GM10266 (cell line): Measurements from ENCODE around the gene TANK.

Experiments
- DNase-seq: peaks from one replicate; pipeline ENCODE4 v3.0.0; 2012; ENCODE audit errors: extremely low spot score
- TF ChIP-seq, protein P1 (sequence below): IDR thresholded peaks from 2 replicates; pipeline ENCODE4 v1.5.1; 2012; ENCODE audit warnings: mild to moderate bottlenecking, low read depth; ENCODE audit not compliant: control insufficient read depth, insufficient read depth; ENCODE audit errors: missing control alignments

The TANK gene, protein sequence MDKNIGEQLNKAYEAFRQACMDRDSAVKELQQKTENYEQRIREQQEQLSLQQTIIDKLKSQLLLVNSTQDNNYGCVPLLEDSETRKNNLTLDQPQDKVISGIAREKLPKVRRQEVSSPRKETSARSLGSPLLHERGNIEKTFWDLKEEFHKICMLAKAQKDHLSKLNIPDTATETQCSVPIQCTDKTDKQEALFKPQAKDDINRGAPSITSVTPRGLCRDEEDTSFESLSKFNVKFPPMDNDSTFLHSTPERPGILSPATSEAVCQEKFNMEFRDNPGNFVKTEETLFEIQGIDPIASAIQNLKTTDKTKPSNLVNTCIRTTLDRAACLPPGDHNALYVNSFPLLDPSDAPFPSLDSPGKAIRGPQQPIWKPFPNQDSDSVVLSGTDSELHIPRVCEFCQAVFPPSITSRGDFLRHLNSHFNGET

DNA sequence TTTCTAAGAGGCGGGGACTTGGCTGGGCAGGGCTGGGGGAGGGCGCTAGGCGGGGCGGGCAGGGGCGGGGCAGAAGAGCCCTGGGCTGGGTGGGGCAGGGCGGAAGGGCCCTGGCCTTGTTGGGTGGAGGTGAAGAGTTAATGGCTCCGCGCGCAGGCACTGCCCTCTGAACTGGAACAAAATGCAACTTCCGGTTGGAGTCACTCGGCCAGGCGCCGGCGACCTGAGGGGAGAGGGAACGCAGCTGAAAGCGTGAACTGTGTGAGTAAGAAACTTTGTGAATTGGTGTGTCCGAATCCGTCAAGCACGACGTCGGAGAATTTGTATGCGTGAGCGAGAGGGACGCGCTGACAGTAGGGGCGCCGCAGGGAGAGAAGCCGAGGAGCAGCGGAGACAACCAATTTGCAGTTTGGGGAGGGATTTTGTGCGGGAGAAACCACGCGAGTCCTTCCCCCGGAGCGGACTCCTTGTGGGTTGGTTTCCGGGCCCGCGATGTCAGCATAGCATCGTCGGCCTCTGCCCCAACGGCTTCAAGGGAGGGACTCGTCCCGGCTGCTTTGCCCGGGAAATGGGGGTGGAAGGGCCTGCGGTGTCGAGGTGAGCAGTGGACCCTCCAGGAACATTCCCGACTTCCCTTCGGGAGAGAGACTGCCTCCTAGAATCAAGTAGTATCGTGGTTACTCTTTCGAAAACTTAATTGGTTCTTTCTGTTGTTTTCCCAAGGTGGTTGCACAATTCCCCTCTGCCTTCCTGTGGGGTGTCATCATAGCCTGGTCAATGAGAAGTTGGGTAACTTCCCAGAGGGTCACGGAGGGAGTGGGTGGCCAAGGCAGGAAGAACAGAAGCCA lies at the start of gene TANK:
TSS of gene TANK (plus strand) at position 203 of the 848 bp plus-strand sequence. CDS start 19,235 bp downstream, outside the sequence.
- TF ChIP-seq, protein P1, sequence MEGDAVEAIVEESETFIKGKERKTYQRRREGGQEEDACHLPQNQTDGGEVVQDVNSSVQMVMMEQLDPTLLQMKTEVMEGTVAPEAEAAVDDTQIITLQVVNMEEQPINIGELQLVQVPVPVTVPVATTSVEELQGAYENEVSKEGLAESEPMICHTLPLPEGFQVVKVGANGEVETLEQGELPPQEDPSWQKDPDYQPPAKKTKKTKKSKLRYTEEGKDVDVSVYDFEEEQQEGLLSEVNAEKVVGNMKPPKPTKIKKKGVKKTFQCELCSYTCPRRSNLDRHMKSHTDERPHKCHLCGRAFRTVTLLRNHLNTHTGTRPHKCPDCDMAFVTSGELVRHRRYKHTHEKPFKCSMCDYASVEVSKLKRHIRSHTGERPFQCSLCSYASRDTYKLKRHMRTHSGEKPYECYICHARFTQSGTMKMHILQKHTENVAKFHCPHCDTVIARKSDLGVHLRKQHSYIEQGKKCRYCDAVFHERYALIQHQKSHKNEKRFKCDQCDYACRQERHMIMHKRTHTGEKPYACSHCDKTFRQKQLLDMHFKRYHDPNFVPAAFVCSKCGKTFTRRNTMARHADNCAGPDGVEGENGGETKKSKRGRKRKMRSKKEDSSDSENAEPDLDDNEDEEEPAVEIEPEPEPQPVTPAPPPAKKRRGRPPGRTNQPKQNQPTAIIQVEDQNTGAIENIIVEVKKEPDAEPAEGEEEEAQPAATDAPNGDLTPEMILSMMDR, result no peak
- DNase-seq, result peak; percentile 85

DNA sequence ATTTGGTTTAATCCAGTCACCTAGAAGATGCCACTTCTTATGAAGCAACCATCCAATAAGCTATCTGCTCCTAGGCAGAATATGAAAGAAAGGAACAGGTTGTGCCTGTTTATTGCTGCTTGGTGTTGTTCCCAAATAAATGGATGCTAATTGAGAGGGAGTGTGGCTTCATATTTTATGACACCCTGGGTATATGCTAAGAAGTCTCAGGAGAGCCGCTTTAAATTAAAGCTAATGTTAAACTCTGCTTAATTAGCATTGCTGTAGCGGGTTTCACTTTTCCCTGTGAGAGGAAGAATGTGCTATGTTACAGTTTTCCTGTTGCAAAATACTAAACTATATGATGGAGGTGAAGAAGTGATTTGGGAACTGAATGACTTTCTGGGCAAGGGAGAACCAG lies 48.7 kb upstream of the TANK start:
- TF ChIP-seq, protein P1, result no peak

DNA sequence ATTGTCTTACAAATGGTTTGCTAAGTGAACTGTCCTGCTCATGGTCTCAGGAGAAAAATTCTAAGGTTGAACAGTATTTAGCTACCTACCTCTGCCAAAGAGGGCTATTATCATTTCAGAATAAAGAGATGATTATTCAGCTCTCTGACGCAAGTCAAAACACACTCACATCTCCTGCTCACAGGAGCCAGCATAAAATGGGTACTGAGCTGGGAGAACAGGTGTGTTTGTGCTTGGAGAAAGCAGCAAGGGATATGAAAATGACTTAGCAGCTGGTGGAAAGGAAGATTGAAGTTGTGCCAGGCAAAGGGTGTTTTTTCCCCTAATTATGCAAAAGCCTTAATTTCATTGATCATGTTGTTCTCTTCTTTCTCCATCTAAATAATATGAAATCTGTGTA lies 47.3 kb upstream of the TANK start:
- DNase-seq, result no peak
- TF ChIP-seq, protein P1, result no peak

More for the DNA sequence above, 48.7 kb upstream of the TANK start:
- DNase-seq, result no peak

DNA sequence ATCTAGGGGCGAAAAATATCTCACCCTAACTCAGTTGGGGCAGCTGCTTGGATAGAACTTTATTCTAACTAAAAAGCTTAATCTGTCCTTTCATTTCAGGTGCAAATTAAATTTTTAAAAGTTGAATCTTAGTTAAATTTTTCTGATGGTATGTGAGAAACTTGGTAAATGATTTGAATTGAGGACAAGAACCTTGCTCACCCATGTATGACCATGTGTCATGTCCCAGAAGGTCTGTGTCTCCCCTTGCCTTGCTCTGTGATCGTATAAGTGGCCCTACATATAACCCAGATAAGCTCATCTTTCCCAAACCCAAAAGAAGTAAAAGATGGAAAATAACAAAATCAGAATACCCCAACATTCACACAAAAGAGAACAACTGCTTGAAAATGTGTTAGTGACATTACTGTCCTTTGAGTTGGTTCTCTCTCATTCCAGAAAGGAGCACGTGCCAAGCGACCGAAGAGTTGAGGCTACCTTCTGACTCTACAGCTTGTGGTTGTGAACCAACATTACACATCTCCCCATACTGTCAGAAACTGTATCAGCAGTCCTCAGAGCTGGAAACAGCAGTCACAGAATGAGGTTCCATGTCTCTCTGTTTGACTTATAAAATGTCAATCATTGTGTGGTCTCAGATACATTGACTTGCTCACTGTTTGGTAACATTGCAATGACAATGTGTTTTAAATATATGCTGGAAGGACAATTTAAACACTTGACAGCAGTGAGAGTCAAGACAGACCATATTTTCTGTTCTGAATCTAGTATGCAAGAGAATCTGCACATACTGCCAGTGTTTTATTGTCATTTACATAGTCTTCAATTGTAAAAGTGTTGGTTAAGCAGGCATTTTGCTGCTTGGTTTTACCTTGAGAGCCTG lies 46.3 kb upstream of the TANK start:
- DNase-seq, result no peak
- TF ChIP-seq, protein P1, result no peak

DNA sequence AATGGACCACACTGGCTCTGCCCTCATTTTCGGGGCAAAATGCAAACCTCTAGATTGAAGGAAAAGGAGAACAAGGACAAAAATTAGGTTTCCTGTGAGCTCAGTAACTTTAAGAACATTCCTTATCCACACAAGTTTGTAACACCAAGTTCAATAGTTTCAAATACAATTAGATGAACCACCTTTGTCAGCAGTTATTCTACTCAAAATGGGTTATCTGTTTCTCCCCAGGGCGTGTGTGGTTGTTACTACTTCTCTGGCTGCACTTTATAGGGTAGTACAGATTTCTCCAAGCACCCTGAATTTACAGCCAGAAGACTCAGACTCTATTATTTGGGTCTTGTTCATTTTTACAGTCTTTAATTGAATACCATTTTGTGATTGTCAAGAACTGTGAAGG lies 45.0 kb upstream of the TANK start:
- TF ChIP-seq, protein P1, result no peak
- no peak for DNase-seq

DNA sequence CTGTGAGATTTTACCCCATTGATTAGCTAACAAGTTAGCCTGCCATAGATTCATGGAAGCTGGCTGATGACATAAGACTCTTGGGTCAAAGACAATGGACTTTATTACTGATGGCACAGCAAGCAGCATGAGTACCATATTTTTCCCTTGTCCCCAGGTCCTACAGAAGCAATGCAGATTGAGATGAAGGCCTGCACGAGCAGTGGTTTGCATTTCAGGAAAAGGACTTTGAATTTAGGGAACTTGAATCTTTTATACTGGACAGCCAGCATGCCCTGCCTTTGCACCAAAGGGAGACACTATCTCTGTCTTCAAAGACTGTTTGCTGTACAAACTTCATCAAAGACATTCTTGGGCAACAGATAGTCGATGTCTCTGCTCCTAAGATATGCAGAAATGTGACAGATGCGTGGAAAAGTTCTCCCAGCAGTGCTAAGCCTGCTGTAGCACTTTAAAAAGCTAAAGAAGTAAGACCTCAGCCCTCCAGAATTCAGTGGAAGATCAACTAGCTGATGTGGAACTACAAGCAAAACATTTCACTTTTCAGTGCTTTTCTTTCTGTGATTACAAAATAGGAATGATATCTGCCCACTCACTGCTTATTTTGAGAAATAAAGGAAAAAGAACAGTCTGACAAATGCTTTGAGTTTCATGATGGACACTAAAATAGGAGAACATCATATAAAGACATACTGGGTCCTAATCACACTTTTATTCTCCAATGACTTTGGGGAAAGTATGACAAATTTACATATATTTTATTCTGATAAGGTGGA lies 44.4 kb upstream of the TANK start:
- DNase-seq, result no peak
- TF ChIP-seq, protein P1, result no peak
